ENCODE data around the gene IFT25. TPM values are rescaled to one million over a fixed set of nuclear protein-coding genes. Genes with fewer than 3 reads are reported as not detected.

The IFT25 gene
- total RNA-seq, 4 donors from 2014 or later = 9.9 to 19.2 (median 12.4) TPM

DNA sequence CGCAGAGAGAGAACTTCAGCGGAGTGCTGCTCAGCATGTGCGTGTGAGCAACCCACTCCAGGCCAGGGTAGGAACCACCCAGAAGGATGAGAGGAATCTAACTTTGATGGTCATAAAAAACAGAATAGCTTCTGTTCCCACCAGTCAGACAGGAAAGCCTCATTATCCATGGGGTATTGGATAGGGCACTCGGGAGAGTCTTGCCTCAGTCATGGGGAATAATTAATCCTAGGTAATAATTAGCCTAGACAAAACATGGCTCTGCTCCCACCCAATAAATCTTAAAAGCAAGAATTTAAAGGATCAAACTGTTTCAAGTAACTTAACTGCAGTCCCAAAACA is 37.2 kb upstream of the IFT25 start:
- TF ChIP-seq, protein P1, sequence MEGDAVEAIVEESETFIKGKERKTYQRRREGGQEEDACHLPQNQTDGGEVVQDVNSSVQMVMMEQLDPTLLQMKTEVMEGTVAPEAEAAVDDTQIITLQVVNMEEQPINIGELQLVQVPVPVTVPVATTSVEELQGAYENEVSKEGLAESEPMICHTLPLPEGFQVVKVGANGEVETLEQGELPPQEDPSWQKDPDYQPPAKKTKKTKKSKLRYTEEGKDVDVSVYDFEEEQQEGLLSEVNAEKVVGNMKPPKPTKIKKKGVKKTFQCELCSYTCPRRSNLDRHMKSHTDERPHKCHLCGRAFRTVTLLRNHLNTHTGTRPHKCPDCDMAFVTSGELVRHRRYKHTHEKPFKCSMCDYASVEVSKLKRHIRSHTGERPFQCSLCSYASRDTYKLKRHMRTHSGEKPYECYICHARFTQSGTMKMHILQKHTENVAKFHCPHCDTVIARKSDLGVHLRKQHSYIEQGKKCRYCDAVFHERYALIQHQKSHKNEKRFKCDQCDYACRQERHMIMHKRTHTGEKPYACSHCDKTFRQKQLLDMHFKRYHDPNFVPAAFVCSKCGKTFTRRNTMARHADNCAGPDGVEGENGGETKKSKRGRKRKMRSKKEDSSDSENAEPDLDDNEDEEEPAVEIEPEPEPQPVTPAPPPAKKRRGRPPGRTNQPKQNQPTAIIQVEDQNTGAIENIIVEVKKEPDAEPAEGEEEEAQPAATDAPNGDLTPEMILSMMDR (IDR thresholded peaks at IDR 0.05) = no peak
- no peak for TF ChIP-seq POLR2A (IDR thresholded peaks at IDR 0.05)
- no peak for DNase-seq (ENCODE audit: low spot score in 2 of 2)
- intact Hi-C loops (cut with DNase I; ENCODE audit: low total_unique reads) = no loop called here
- 10 to 15% methylated on average over 4 of the region's 4 CpGs for WGBS, 2 donors
- no peak overlapping the region for H3K4me3 ChIP-seq (ENCODE audit: low read depth, poor library complexity, severe bottlenecking)

DNA sequence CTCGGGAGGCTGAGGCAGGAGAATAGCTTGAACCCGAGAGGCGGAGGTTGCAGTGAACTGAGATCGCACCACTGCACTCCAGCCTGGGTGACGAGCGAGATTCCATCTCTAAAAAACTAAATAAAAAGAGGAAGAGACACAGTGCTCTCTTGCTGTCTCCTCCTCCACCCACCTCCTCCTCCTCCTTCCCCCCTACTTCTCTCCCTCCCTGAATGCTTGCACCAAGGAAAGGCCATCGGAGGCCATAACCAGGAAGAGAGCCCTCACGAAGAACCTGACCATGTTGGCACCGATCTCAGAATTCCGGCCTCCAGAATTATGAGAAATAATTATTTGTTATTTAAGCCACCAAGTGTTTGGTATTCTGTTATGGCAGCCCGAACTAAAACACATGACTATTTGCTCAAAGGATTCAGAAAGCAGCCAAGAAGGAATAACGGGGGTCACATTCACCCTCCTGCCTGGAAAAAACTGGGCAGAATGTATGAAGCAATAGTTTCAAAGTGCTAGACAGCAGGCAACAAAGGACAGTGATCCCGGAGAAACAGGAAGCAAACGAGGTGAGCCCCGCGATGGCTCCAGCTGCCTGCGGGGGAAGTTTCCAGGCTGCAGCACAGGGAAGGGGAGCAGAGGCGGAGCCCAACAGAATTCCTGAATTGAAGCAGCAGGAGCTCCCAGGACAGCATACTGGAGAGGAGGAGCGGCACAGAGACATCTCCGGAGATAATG is 36.7 kb upstream of the IFT25 start:
- DNase-seq (ENCODE audit: low spot score in 2 of 2) = no peak
- no peak overlapping the region for H3K4me3 ChIP-seq (ENCODE audit: low read depth, poor library complexity, severe bottlenecking)
- TF ChIP-seq, protein P1 (IDR thresholded peaks at IDR 0.05) = no peak
- TF ChIP-seq POLR2A (IDR thresholded peaks at IDR 0.05) = no peak
- WGBS, 2 donors = 32 to 34% methylated on average over 20 of the region's 20 CpGs
- intact Hi-C loops (cut with DNase I; ENCODE audit: low total_unique reads) = no loop called here

DNA sequence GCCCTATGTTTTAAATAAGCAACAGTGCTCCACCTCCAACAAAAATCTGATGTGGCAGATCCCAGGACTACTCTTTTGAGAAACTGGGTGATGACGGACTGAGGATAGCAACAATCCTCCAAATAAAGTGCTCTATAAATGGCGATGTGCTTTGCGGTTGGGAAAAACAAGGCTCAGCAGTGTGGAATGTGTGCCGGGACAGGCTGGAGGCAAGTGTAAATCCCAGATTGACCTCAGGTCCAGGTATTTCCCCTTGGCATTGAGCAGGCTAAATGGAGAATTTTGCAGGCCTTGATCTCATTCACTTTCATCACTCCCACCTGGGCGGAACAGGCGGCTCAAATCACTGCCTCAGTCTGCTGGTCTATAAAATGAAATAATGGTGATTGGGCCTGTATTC is 35.7 kb upstream of the IFT25 start:
- no peak overlapping the region for H3K4me3 ChIP-seq (ENCODE audit: low read depth, poor library complexity, severe bottlenecking)
- 93 to 97% methylated on average over 6 of the region's 6 CpGs for WGBS, 2 donors
- no peak for TF ChIP-seq POLR2A (IDR thresholded peaks at IDR 0.05)
- TF ChIP-seq, protein P1 (IDR thresholded peaks at IDR 0.05) = no peak
- DNase-seq (ENCODE audit: low spot score in 2 of 2) = no peak
- intact Hi-C loops (cut with DNase I; ENCODE audit: low total_unique reads) = no loop called here

DNA sequence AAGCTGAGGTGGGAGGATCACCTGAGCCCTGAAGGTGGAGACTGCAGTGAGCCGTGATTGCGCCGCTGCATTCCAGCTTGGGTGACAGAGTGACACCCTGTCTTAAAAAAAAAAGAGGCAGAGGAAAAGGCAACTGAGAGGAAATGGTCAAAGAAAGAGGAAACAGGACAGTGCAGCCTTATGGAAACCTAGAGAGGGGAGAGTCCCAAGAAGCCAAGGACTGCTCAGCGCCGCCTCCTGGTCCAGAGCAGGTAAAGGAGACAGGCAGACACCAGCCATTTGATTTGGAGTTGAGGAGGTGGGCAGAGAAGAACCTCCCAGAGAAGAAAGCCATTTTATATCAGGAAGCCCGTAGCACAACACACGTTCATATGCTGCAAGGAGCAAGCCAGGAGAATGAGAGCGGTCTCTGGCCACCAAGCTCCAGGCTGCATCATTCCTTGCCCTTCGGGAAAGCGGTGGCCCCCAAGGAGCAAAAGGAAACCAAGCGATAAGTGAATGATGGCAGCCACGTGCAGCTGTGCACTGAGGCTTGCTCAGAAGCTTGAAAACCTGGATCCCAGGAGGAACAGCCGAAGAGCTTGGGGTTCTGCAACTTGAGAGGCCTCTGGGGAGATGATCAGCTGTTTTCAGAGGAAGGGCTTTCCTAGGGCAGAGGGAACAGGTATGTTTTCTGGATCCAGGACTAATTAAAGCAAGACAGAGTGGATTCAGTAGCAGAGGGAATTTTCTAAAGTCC is 34.4 kb upstream of the IFT25 start:
- DNase-seq (ENCODE audit: low spot score in 2 of 2) = no peak
- TF ChIP-seq, protein P1 (IDR thresholded peaks at IDR 0.05) = no peak
- no peak for TF ChIP-seq POLR2A (IDR thresholded peaks at IDR 0.05)
- intact Hi-C loops (cut with DNase I; ENCODE audit: low total_unique reads) = no loop called here
- no peak overlapping the region for H3K4me3 ChIP-seq (ENCODE audit: low read depth, poor library complexity, severe bottlenecking)
- WGBS, 2 donors = 84 to 90% methylated on average over 13 of the region's 13 CpGs

DNA sequence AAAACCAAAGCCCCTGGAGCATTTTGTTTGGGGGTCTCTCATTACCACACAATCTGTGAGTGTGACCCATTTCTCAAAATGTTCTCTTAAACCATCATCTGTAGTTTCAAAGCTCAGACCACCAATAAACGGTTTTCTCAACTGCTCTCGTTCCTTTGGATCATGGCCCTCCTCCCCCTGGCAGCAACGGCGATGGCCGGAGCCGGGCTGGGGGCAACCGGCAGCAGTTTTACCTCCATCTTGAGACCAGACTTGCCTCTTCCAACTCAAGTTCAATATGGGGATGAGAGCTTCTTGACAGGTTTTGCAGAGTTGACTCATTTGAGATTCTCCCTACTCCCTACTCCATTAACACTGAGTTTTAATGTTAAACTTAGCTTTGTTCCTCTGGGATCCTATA is 30.4 kb upstream of the IFT25 start:
- intact Hi-C loops (cut with DNase I; ENCODE audit: low total_unique reads) = no loop called here
- no peak for DNase-seq (ENCODE audit: low spot score in 2 of 2)
- H3K4me3 ChIP-seq (ENCODE audit: low read depth, poor library complexity, severe bottlenecking) = no peak overlapping the region
- TF ChIP-seq POLR2A (IDR thresholded peaks at IDR 0.05) = no peak
- TF ChIP-seq, protein P1 (IDR thresholded peaks at IDR 0.05) = no peak
- WGBS, 2 donors = 96% methylated on average over 7 of the region's 7 CpGs
